ENCODE results near the gene GAB4. TPM values are rescaled to one million over a fixed set of nuclear protein-coding genes. Genes with fewer than 3 reads are reported as not detected.

GAB4 gene
- total and polyA plus RNA-seq, 12 donors, result not detected

GRCh38 chr22:16968218-16968595 lies 39.8 kb downstream of the GAB4 start:
- intact Hi-C loops (cut with DNase I), result no loop called here
- no peaks in the 10 kb centered on the region for H3K9me3 ChIP-seq
- no peak overlapping the region for H3K27ac ChIP-seq
- WGBS, 2 donors, result 73 to 75% methylated on average over 7 of the region's 7 CpGs
- H3K4me3 ChIP-seq, result no peak overlapping the region
- ATAC-seq (no peak), DNase-seq (no peak)
- H3K36me3 ChIP-seq, result no peaks in the 10 kb centered on the region
- H3K4me1 ChIP-seq, result no peaks in the 10 kb centered on the region
- TF ChIP-seq CTCF (IDR thresholded peaks at IDR 0.05), result no peak
- peaks cover 0 to 50% (median 28%) of the 10 kb centered on the region in 7 donors for H3K27me3 ChIP-seq

- Histone ChIP-seq H3K4me1 (no peaks in the 10 kb centered on the region), H3K36me3 (no peaks in the 10 kb centered on the region), H3K9me3 (no peaks in the 10 kb centered on the region), H3K27ac (no peak overlapping the region), H3K27me3 (peaks cover 0 to 44% (median 23%) of the 10 kb centered on the region in 7 donors), H3K4me3 (no peak overlapping the region)
- WGBS, 2 donors, result 74 to 76% methylated on average over 4 of the region's 4 CpGs
- no peak for DNase-seq
- no peak for ATAC-seq
- no peak for TF ChIP-seq CTCF (IDR thresholded peaks at IDR 0.05)
- intact Hi-C loops (cut with DNase I), result no loop called here
Measured at GRCh38 chr22:16967453-16968217, 40.4 kb downstream of the GAB4 start.

- DNase-seq (no peak), ATAC-seq (no peak)
- Histone ChIP-seq H3K36me3 (no peaks in the 10 kb centered on the region), H3K4me3 (no peak overlapping the region), H3K27me3 (peaks cover 0 to 34% (median 13%) of the 10 kb centered on the region in 7 donors), H3K9me3 (no peaks in the 10 kb centered on the region), H3K4me1 (no peaks in the 10 kb centered on the region), H3K27ac (no peak overlapping the region)
- intact Hi-C loops (cut with DNase I), result no loop called here
- 78 to 84% methylated on average over 6 of the region's 6 CpGs for WGBS, 2 donors
- TF ChIP-seq CTCF (IDR thresholded peaks at IDR 0.05), result no peak
Measured at GRCh38 chr22:16966251-16966650, 41.8 kb downstream of the GAB4 start.

GRCh38 chr22:16965560-16965959 lies 42.5 kb downstream of the GAB4 start:
- DNase-seq (no peak), ATAC-seq (no peak)
- H3K4me3 ChIP-seq, result no peak overlapping the region
- no peak for TF ChIP-seq CTCF (IDR thresholded peaks at IDR 0.05)
- intact Hi-C loops (cut with DNase I), result no loop called here
- H3K36me3 ChIP-seq, result no peaks in the 10 kb centered on the region
- no peak overlapping the region for H3K27ac ChIP-seq
- H3K4me1 ChIP-seq, result no peaks in the 10 kb centered on the region
- peaks cover 0 to 31% (median 12%) of the 10 kb centered on the region in 7 donors for H3K27me3 ChIP-seq
- no peaks in the 10 kb centered on the region for H3K9me3 ChIP-seq
- WGBS, 2 donors, result 69 to 74% methylated on average over 5 of the region's 5 CpGs
